GM12865 (cell line): Measurements from ENCODE around the gene HYAL4.
"Not testable (repeated sequence)": the region's sequence is repeated elsewhere in the genome, so short reads cannot be mapped to it uniquely, and the experiment has no call there.

Experiments
- DNase-seq: peaks from one replicate; pipeline ENCODE4 v3.0.0; 2010; ENCODE audit warnings: low read depth
- H3K4me3 ChIP-seq: 2 replicates; pipeline ENCODE4 v1.5.1; 2011; ENCODE audit warnings: mild to moderate bottlenecking, low read depth, low read length, control low read depth
- TF ChIP-seq, protein P1 (sequence below): IDR thresholded peaks from 2 replicates; pipeline ENCODE4 v1.5.1; 2011; ENCODE audit warnings: low read length, control low read depth, low read depth, inconsistent platforms; ENCODE audit not compliant: insufficient read depth; ENCODE audit errors: missing control alignments

The HYAL4 gene

DNA sequence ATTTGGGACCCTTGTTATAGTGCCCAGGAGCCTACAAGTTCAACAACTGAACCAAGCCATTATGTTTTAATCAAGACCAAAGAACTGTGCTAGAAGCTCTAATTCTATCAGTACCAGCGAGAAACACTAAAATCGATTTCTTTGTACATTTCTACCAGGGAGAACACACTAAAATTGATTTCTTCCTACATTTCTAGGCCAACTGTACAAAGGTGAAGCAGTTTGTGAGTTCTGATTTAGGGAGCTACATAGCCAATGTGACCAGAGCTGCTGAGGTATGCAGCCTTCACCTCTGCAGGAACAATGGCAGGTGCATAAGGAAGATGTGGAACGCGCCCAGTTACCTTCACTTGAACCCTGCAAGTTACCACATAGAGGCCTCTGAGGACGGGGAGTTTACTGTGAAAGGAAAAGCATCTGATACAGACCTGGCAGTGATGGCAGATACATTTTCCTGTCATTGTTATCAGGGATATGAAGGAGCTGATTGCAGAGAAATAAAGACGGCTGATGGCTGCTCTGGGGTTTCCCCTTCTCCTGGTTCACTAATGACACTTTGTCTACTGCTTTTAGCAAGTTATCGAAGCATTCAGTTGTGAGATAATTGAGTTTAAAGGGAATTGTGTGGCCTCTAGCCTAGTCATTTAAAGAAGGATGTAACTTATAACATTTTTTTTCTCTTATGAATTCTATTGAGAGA, 31.7 kb downstream of the HYAL4 start:
- TF ChIP-seq, protein P1, sequence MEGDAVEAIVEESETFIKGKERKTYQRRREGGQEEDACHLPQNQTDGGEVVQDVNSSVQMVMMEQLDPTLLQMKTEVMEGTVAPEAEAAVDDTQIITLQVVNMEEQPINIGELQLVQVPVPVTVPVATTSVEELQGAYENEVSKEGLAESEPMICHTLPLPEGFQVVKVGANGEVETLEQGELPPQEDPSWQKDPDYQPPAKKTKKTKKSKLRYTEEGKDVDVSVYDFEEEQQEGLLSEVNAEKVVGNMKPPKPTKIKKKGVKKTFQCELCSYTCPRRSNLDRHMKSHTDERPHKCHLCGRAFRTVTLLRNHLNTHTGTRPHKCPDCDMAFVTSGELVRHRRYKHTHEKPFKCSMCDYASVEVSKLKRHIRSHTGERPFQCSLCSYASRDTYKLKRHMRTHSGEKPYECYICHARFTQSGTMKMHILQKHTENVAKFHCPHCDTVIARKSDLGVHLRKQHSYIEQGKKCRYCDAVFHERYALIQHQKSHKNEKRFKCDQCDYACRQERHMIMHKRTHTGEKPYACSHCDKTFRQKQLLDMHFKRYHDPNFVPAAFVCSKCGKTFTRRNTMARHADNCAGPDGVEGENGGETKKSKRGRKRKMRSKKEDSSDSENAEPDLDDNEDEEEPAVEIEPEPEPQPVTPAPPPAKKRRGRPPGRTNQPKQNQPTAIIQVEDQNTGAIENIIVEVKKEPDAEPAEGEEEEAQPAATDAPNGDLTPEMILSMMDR, result no peak
- H3K4me3 ChIP-seq, result no peak overlapping the region
- DNase-seq, result no peak

DNA sequence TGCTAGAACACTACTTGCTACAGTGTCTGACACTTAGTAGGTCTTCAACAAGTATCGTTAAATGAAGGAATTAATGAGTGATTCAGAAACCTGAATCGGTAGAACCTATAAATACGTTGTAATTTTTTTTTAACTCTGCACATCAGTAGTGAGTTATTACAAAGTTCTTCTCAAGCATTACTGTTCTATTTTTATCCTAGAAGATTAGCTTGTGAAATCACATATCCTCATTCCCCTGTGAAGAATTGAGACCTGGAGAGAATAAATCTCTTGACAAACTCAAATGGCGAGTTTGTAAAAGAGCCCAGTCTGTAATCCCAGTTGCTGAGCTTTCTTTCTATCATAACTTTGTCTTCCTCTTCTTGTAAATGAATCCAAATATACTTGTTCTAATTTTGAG, 34.7 kb downstream of the HYAL4 start:
- no peak for DNase-seq
- TF ChIP-seq, protein P1, result no peak
- no peak overlapping the region for H3K4me3 ChIP-seq

DNA sequence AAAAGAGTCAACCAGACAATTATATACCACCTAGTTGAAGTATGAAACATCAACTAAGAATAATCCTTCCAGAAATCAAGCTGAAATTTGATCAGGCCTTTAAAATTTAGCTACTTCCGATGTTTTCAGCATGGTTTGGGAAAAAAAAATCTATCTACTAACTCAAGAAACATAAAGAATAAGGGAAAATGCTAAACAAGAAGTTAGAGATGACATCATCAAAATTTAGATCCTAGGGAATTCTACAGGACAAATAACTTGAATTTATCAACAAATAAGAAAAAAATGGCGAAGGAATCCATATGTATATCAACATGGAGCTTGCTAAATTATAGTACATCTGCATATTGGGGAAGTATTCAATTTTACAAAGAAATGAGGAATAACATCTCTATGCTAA, 36.3 kb downstream of the HYAL4 start:
- no peak overlapping the region for H3K4me3 ChIP-seq
- DNase-seq, result no peak
- TF ChIP-seq, protein P1, result no peak

DNA sequence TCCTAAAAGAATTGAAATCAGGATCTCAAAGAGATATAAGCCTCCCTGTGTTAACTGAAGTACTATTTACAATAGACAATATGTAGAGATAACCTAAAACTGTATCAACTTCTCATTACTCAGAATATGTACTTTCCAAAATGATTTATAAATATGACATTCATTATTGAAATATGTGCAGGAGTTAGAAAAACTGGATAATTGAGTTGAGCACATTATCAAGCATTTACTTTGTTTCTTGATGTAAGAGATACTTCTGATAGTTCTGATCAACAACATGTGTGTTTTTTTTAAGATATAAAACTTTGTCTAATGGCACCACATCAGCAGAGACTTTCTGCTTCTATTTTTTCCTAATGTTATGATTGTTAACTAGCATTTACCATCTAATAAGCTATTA, 38.2 kb downstream of the HYAL4 start:
- TF ChIP-seq, protein P1, result no peak

DNA sequence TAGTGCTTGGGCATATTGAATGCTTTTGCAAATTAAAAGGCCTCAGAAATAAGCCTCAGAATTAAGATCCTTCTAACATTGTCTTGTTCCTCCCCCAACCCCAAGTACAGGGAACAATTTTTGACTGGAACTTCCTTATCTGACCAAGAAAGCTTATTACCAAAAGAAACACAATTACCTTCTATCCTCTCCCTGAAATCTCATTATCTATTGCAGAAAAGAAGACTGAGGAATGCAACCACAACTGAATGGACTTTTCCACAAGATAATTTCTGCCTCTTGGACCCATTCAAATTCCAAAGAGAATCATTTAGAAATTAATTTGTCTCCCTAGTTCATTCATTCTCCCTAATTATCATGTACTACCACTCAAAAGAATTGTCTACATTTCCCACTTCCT, 43.2 kb downstream of the HYAL4 start:
- DNase-seq, result no peak
- TF ChIP-seq, protein P1, result no peak
- no peak overlapping the region for H3K4me3 ChIP-seq

More for the DNA sequence above, 38.2 kb downstream of the HYAL4 start:
- DNase-seq, result no peak
- H3K4me3 ChIP-seq, result no peak overlapping the region

DNA sequence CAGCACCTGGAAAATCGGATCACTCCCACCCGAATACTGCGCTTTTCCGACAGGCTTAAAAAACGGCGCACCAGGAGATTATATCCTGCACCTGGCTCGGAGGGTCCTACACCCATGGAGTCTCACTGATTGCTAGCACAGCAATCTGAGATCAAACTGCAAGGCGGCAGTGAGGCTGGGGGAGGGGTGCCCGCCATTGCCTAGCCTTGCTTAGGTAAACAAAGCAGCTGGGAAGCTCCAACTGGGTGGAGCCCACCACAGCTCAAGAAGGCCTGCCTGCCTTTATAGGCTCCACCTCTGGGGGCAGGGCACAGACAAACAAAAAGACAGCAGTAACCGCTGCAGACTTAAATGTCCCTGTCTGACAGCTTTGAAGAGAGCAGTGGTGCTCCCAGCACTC, 49.8 kb downstream of the HYAL4 start:
- not testable (repeated sequence) for DNase-seq, H3K4me3 ChIP-seq

DNA sequence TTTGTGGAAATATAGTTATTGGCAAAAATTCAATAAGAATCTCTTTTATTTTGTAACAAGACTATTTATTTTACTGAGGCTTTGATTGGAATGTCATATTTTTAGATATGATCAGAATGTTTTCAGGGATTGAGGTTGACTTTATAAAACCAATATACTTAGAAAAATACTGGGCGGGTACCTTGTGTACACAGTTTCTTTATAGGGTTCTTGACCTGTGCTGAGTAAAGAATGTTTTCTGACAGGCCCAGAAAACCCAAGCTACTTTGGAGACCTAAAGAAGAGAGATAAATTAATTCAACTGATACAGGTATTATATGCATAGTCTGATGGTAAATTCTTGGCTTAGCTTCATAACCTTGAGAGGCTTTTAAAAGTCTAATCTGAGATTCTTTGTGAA, 56.1 kb downstream of the HYAL4 start:
- no peak for DNase-seq
- H3K4me3 ChIP-seq, result no peak overlapping the region
- TF ChIP-seq, protein P1, result no peak
